Neural progenitor cell (in vitro differentiated cells): ENCODE results near the gene MED12L. TPM values are rescaled to one million over a fixed set of nuclear protein-coding genes. Genes with fewer than 3 reads are reported as not detected.

Experiments
- DNase-seq: peaks from one replicate; pipeline ENCODE4 v3.0.0-alpha.2; 2016; ENCODE audit warnings: low spot score
- H2AFZ ChIP-seq: fragments of 200-600 bp; sonication (generic); replicated peaks from 2 replicates; pipeline ENCODE4 v1.6.1; 2016; ENCODE audit warnings: antibody characterized with exemption
- H3F3A ChIP-seq: fragments of 200-600 bp; sonication (generic); 2 replicates; pipeline ENCODE4 v1.6.1; 2016; ENCODE audit warnings: antibody characterized with exemption, low read depth
- H3K27ac ChIP-seq: fragments of 200-600 bp; sonication (generic); 2 replicates; pipeline ENCODE4 v1.5.1; 2016; ENCODE audit warnings: mild to moderate bottlenecking
- H3K27me3 ChIP-seq: fragments of 200-600 bp; sonication (generic); 2 replicates; pipeline ENCODE4 v1.6.1; 2016; ENCODE audit warnings: mild to moderate bottlenecking, moderate library complexity
- H3K36me3 ChIP-seq: fragments of 200-600 bp; sonication (generic); 2 replicates; pipeline ENCODE4 v1.5.1; 2016
- H3K4me1 ChIP-seq: fragments of 200-600 bp; sonication (generic); 2 replicates; pipeline ENCODE4 v1.6.1; 2016; ENCODE audit warnings: mixed run types
- H3K4me2 ChIP-seq: fragments of 200-600 bp; sonication (generic); 2 replicates; pipeline ENCODE4 v1.6.1; 2016
- H3K4me3 ChIP-seq: fragments of 200-600 bp; sonication (generic); 2 replicates; pipeline ENCODE4 v1.5.1; 2016
- H3K79me2 ChIP-seq: fragments of 200-600 bp; sonication (generic); 2 replicates; pipeline ENCODE4 v1.6.1; 2016; ENCODE audit warnings: low read depth
- H3K9ac ChIP-seq: fragments of 200-600 bp; sonication (generic); 2 replicates; pipeline ENCODE4 v1.6.1; 2016
- H3K9me3 ChIP-seq: fragments of 200-600 bp; sonication (generic); 2 replicates; pipeline ENCODE4 v1.5.1; 2016; ENCODE audit warnings: low read depth
- H4K20me1 ChIP-seq: fragments of 200-600 bp; sonication (generic); 2 replicates; pipeline ENCODE4 v1.6.1; 2016; ENCODE audit warnings: low read depth
- H3K27ac Mint-ChIP-seq: 3 replicates; pipeline ENCODE4 v1.8.0; 2021; ENCODE audit warnings: mixed read lengths
- H3K27me3 Mint-ChIP-seq: 2 replicates; pipeline ENCODE4 v1.8.0; 2022; ENCODE audit warnings: low read depth, mild to moderate bottlenecking, inconsistent platforms, moderate library complexity, mixed read lengths; ENCODE audit not compliant: insufficient read depth
- H3K36me3 Mint-ChIP-seq: 3 replicates; pipeline ENCODE4 v1.8.0; 2021; ENCODE audit warnings: mixed read lengths
- H3K4me1 Mint-ChIP-seq: 3 replicates; pipeline ENCODE4 v1.8.0; 2021; ENCODE audit warnings: mixed read lengths
- H3K4me3 Mint-ChIP-seq: 3 replicates; pipeline ENCODE4 v1.8.0; 2021; ENCODE audit warnings: mild to moderate bottlenecking, moderate library complexity, mixed read lengths
- H3K9me3 Mint-ChIP-seq: 3 replicates; pipeline ENCODE4 v1.8.0; 2020; ENCODE audit warnings: mixed read lengths
- CTCF ChIP-seq: fragments of 200-600 bp; sonication (generic); IDR thresholded peaks from 2 replicates; pipeline ENCODE4 v1.5.1; 2017; ENCODE audit warnings: antibody characterized with exemption, mild to moderate bottlenecking
- EZH2 ChIP-seq: fragments of 200-600 bp; sonication (generic); IDR thresholded peaks from 2 replicates; pipeline ENCODE4 v1.6.1; 2017; ENCODE audit warnings: antibody characterized with exemption, mild to moderate bottlenecking, moderate library complexity
- EZH2phosphoT487 ChIP-seq: fragments of 200-600 bp; sonication (generic); IDR thresholded peaks from 2 replicates; pipeline ENCODE4 v1.6.1; 2017; ENCODE audit warnings: antibody characterized with exemption
- total RNA-seq: library from RNA; depleted of rRNA; stranded (reverse); fragments of >200 nt; gene quantifications from 2 replicates; pipeline ENCODE4 v1.2.3, GENCODE V29; 2015; ENCODE audit warnings: low replicate concordance

The MED12L gene
- total RNA-seq, 1 donor from 2014 or later, result 16.5 TPM

GRCh38 chr3:151394611-151395010, 309.1 kb downstream of the MED12L start:
- Histone ChIP-seq H3K4me1 (no peaks in the 10 kb centered on the region), H4K20me1 (no peaks in the 10 kb centered on the region), H3K27ac (no peak overlapping the region), H3K79me2 (no peaks in the 10 kb centered on the region), H3K27me3 (no peaks in the 10 kb centered on the region), H2AFZ (no peak overlapping the region), H3K9me3 (no peaks in the 10 kb centered on the region), H3K36me3 (peaks cover 12% of the 10 kb centered on the region), H3K9ac (no peak overlapping the region), H3K4me3 (no peak overlapping the region), H3K4me2 (no peak overlapping the region), H3F3A (no peaks in the 10 kb centered on the region)
- TF ChIP-seq EZH2 (no peak), CTCF (no peak), EZH2phosphoT487 (no peak)
- Mint-ChIP-seq H3K27me3 (no peaks in the 10 kb centered on the region), H3K4me1 (no peaks in the 10 kb centered on the region), H3K27ac (no peak overlapping the region), H3K9me3 (no peaks in the 10 kb centered on the region), H3K4me3 (no peak overlapping the region), H3K36me3 (peaks cover 17% of the 10 kb centered on the region)
- no peak for DNase-seq

GRCh38 chr3:151395806-151396205, 310.3 kb downstream of the MED12L start:
- no peak for TF ChIP-seq EZH2
- TF ChIP-seq CTCF, result no peak
- no peak for TF ChIP-seq EZH2phosphoT487
- H3F3A ChIP-seq, result no peaks in the 10 kb centered on the region
- H4K20me1 ChIP-seq, result no peaks in the 10 kb centered on the region
- no peaks in the 10 kb centered on the region for H3K27me3 ChIP-seq
- no peaks in the 10 kb centered on the region for H3K4me1 ChIP-seq
- H3K79me2 ChIP-seq, result no peaks in the 10 kb centered on the region
- H3K9ac ChIP-seq, result no peak overlapping the region
- H3K27ac ChIP-seq, result no peak overlapping the region
- no peak overlapping the region for H2AFZ ChIP-seq
- Mint-ChIP-seq H3K4me1 (no peaks in the 10 kb centered on the region), H3K36me3 (peaks cover 17% of the 10 kb centered on the region), H3K9me3 (no peaks in the 10 kb centered on the region), H3K4me3 (no peak overlapping the region), H3K27ac (no peak overlapping the region), H3K27me3 (no peaks in the 10 kb centered on the region)
- no peak for DNase-seq
- H3K4me3 ChIP-seq, result no peak overlapping the region
- no peaks in the 10 kb centered on the region for H3K9me3 ChIP-seq
- H3K4me2 ChIP-seq, result no peak overlapping the region
- peaks cover 4% of the 10 kb centered on the region for H3K36me3 ChIP-seq

GRCh38 chr3:151398895-151399294, 313.4 kb downstream of the MED12L start:
- Histone ChIP-seq H2AFZ (no peak overlapping the region), H3F3A (no peaks in the 10 kb centered on the region), H3K36me3 (no peaks in the 10 kb centered on the region), H3K27me3 (no peaks in the 10 kb centered on the region), H3K9me3 (no peaks in the 10 kb centered on the region), H3K27ac (no peak overlapping the region), H3K4me2 (no peak overlapping the region), H3K79me2 (no peaks in the 10 kb centered on the region), H3K9ac (no peak overlapping the region), H3K4me3 (no peak overlapping the region), H3K4me1 (no peaks in the 10 kb centered on the region), H4K20me1 (no peaks in the 10 kb centered on the region)
- no peak overlapping the region for H3K27ac Mint-ChIP-seq
- H3K4me3 Mint-ChIP-seq, result no peak overlapping the region
- peaks cover 7% of the 10 kb centered on the region for H3K36me3 Mint-ChIP-seq
- no peak for DNase-seq
- H3K4me1 Mint-ChIP-seq, result no peaks in the 10 kb centered on the region
- H3K27me3 Mint-ChIP-seq, result no peaks in the 10 kb centered on the region
- no peaks in the 10 kb centered on the region for H3K9me3 Mint-ChIP-seq
- TF ChIP-seq EZH2phosphoT487 (no peak), EZH2 (no peak), CTCF (no peak)

GRCh38 chr3:151400341-151400740, 314.9 kb downstream of the MED12L start:
- TF ChIP-seq CTCF (no peak), EZH2 (no peak), EZH2phosphoT487 (no peak)
- Mint-ChIP-seq H3K27ac (no peak overlapping the region), H3K27me3 (no peaks in the 10 kb centered on the region), H3K4me3 (no peak overlapping the region), H3K4me1 (no peaks in the 10 kb centered on the region), H3K36me3 (peaks cover 3% of the 10 kb centered on the region), H3K9me3 (no peaks in the 10 kb centered on the region)
- H3K27ac ChIP-seq, result no peak overlapping the region
- no peak overlapping the region for H3K9ac ChIP-seq
- no peaks in the 10 kb centered on the region for H3K4me1 ChIP-seq
- H3K4me2 ChIP-seq, result no peak overlapping the region
- H3F3A ChIP-seq, result no peaks in the 10 kb centered on the region
- H3K4me3 ChIP-seq, result no peak overlapping the region
- H4K20me1 ChIP-seq, result no peaks in the 10 kb centered on the region
- H2AFZ ChIP-seq, result no peak overlapping the region
- DNase-seq, result no peak
- no peaks in the 10 kb centered on the region for H3K79me2 ChIP-seq
- no peaks in the 10 kb centered on the region for H3K9me3 ChIP-seq
- no peaks in the 10 kb centered on the region for H3K27me3 ChIP-seq
- H3K36me3 ChIP-seq, result no peaks in the 10 kb centered on the region
